HepG2 (cell line): ENCODE measurements around the gene MIPEP. TPM values are rescaled to one million over a fixed set of nuclear protein-coding genes. Genes with fewer than 3 reads are reported as not detected.

Experiments
- AHDC1 ChIP-seq: sonication (generic); formaldehyde crosslinking; IDR thresholded peaks from 2 replicates; pipeline ENCODE4 v1.5.1; 2020; ENCODE audit warnings: mild to moderate bottlenecking, missing genetic modification reagents, borderline replicate concordance
- CAMTA2 ChIP-seq: sonication (generic); formaldehyde crosslinking; IDR thresholded peaks from 2 replicates; pipeline ENCODE4 v1.4.0; 2020; ENCODE audit warnings: mild to moderate bottlenecking, missing genetic modification reagents, borderline replicate concordance
- EP300 ChIP-seq, 3 experiments: sonication (generic) in 1 of 3; formaldehyde crosslinking in 1 of 3; IDR thresholded peaks; 2 replicates each; pipeline versions ENCODE4 v1.5.1 to v1.6.1; 2011 to 2020; ENCODE audit warnings: low read depth in 2 of 3, low read length in 2 of 3, borderline replicate concordance in 1 of 3, improper control_type of control experiment in 1 of 3, mild to moderate bottlenecking in 1 of 3, missing genetic modification reagents in 1 of 3, moderate library complexity in 1 of 3
- HMG20A ChIP-seq: IDR thresholded peaks from 2 replicates; pipeline ENCODE4 v1.6.1; 2016; ENCODE audit warnings: borderline replicate concordance
- HMG20B ChIP-seq: conservative IDR thresholded peaks from 2 replicates; pipeline ENCODE4 v1.6.1; 2016; ENCODE audit warnings: missing genetic modification reagents, missing compliant biosample characterization
- MAF1 ChIP-seq: sonication (generic); formaldehyde crosslinking; IDR thresholded peaks from 2 replicates; pipeline ENCODE4 v1.5.0; 2020; ENCODE audit warnings: missing genetic modification reagents, borderline replicate concordance
- NCOA2 ChIP-seq: sonication (generic); formaldehyde crosslinking; IDR thresholded peaks from 2 replicates; pipeline ENCODE4 v1.8.0; 2022; ENCODE audit warnings: inconsistent platforms
- POGK ChIP-seq: sonication (generic); formaldehyde crosslinking; conservative IDR thresholded peaks from 2 replicates; pipeline ENCODE4 v1.8.0; 2022; ENCODE audit warnings: mild to moderate bottlenecking, moderate library complexity, missing genetic modification reagents
- SIX1 ChIP-seq: sonication (generic); formaldehyde crosslinking; IDR thresholded peaks from 2 replicates; pipeline ENCODE4 v1.4.0; 2020; ENCODE audit warnings: missing genetic modification reagents, borderline replicate concordance
- polyA plus RNA-seq, 8 experiments: library from polyadenylated mRNA; depleted of rRNA in 3 of 8; stranded (reverse) in 7 of 8; unstranded in 1 of 8; fragments of >200 nt; fragmentation: Illumina TruSeq in 4 of 8; extraction: Trizol in 4 of 8; gene quantifications; 2 replicates each; pipeline versions ENCODE4 v1.2.1 to v1.2.3, GENCODE V29; 2011 to 2016; ENCODE audit warnings: low read depth in 4 of 8, missing spikeins in 1 of 8, mixed read lengths in 1 of 8; ENCODE audit not compliant: insufficient read depth in 1 of 8
- total RNA-seq, 5 experiments: library from RNA; depleted of rRNA; stranded (reverse); fragments of >200 nt; fragmentation: Illumina TruSeq; extraction: Trizol; gene quantifications; 2 replicates each; pipeline ENCODE4 v1.2.3, GENCODE V29; 2016; ENCODE audit warnings: low read depth in 1 of 5
- TF ChIP-seq, protein P1 (sequence below): IDR thresholded peaks from 2 replicates; pipeline ENCODE4 v1.6.1; 2016; ENCODE audit warnings: low read depth
- TF ChIP-seq, protein P2 (sequence below): IDR thresholded peaks from 2 replicates; pipeline ENCODE4 v1.6.1; 2016
- TF ChIP-seq, protein P3 (sequence below): sonication (generic); formaldehyde crosslinking; IDR thresholded peaks from 2 replicates; pipeline ENCODE4 v1.8.0; 2022; ENCODE audit warnings: mild to moderate bottlenecking, missing genetic modification reagents

Gene MIPEP
- total and polyA plus RNA-seq, 2 of the 13 experiments (the other 11 are each of a cell fraction or from before 2014, with no cell fraction given) = 9.3 to 24.1 TPM

DNA sequence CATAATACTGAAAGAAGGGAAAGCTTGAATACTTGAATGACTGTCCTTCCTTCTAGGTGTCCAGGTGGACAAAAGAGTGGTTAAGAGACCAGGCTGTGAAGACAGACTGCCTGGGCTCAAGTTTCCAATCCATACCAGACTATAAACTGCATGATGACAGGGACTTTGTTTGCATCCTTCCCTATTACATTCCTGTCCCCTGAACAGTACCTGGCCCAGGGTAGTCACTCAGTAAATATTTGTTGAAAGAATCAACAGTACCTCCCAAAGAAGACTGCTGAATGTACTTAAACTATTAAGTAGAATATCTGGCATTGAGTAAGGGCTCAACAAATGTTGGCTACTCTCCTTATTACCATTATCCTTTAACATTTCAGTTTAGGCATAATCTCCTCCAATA, 29.7 kb downstream of the MIPEP start (continued):
- TF ChIP-seq AHDC1 (peak; percentile 52; the same call in 1 of the 2 replicates), POGK (CRISPR knock-in tag) (peak; percentile 94), MAF1 (CRISPR knock-in tag) (no peak), HMG20A (CRISPR knock-in tag) (peak; percentile 41; the same call in 1 of the 2 replicates), CAMTA2 (CRISPR knock-in tag) (no peak), HMG20B (CRISPR knock-in tag) (no peak), NCOA2 (0 out of 2 replicates have a peak, but pooled peaks have one; percentile 33), EP300 (IDR thresholded peaks at IDR 0.05; ENCODE audit: low read depth in 2 of 2, low read length in 2 of 2) (peak in 1 of 2 experiments; percentile 38; a peak in 1 of 4 replicates), EP300 (CRISPR knock-in tag; IDR thresholded peaks at IDR 0.05; ENCODE audit: borderline replicate concordance) (no peak), SIX1 (0 out of 2 replicates have a peak, but pooled peaks have one; percentile 53)
- TF ChIP-seq, protein P1, sequence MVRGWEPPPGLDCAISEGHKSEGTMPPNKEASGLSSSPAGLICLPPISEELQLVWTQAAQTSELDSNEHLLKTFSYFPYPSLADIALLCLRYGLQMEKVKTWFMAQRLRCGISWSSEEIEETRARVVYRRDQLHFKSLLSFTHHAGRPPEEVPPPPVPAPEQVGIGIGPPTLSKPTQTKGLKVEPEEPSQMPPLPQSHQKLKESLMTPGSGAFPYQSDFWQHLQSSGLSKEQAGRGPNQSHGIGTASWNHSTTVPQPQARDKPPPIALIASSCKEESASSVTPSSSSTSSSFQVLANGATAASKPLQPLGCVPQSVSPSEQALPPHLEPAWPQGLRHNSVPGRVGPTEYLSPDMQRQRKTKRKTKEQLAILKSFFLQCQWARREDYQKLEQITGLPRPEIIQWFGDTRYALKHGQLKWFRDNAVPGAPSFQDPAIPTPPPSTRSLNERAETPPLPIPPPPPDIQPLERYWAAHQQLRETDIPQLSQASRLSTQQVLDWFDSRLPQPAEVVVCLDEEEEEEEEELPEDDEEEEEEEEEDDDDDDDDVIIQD (CRISPR knock-in tag) = peak; percentile 30; the same call in 1 of the 2 replicates
- TF ChIP-seq, protein P2, sequence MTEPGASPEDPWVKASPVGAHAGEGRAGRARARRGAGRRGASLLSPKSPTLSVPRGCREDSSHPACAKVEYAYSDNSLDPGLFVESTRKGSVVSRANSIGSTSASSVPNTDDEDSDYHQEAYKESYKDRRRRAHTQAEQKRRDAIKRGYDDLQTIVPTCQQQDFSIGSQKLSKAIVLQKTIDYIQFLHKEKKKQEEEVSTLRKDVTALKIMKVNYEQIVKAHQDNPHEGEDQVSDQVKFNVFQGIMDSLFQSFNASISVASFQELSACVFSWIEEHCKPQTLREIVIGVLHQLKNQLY = no peak
- TF ChIP-seq, protein P3, sequence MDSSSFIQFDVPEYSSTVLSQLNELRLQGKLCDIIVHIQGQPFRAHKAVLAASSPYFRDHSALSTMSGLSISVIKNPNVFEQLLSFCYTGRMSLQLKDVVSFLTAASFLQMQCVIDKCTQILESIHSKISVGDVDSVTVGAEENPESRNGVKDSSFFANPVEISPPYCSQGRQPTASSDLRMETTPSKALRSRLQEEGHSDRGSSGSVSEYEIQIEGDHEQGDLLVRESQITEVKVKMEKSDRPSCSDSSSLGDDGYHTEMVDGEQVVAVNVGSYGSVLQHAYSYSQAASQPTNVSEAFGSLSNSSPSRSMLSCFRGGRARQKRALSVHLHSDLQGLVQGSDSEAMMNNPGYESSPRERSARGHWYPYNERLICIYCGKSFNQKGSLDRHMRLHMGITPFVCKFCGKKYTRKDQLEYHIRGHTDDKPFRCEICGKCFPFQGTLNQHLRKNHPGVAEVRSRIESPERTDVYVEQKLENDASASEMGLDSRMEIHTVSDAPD (CRISPR knock-in tag) = no peak
- TF ChIP-seq, all 625 proteins: peak for 21
